Tibial nerve (tissue), 3 donors: ENCODE measurements around the gene HDGFL3.

Experiments used
- POLR2A ChIP-seq, 2 donors: fragments of 450-650 bp; IDR thresholded peaks; one replicate each; pipeline ENCODE4 v1.6.1; 2017; ENCODE audit warnings: antibody characterized with exemption in 2 of 2, mild to moderate bottlenecking in 2 of 2, moderate library complexity in 2 of 2
- TF ChIP-seq, protein P1 (sequence below), 5 experiments: fragments of 200-600 bp in 3 of 5; fragments of 450-650 bp in 2 of 5; sonication (generic) in 3 of 5; IDR thresholded peaks; one replicate each; pipeline ENCODE4 v1.5.1; 2016 to 2019; ENCODE audit warnings: antibody characterized with exemption in 5 of 5, mild to moderate bottlenecking in 3 of 5, moderate library complexity in 2 of 5

DNA sequence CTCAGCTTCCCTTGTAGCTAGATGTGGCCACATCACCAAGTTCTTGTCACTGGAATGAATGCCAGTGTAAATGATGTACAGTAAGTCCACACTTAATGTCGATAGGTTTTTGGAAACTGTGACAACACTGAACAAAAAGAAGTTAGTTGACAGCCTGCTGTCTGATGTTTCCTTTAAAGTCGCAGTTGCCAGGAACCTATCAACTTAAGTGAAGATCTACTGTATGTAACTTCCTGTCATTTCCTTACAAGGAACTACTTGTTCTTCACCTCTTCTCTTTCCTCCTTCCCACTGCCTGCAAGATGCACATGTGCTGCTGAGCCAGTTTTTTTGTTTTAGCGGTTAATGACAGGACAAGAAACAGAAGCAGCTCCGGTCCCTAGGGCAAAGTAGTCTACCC lies 44.6 kb downstream of the HDGFL3 start:
- TF ChIP-seq, protein P1, sequence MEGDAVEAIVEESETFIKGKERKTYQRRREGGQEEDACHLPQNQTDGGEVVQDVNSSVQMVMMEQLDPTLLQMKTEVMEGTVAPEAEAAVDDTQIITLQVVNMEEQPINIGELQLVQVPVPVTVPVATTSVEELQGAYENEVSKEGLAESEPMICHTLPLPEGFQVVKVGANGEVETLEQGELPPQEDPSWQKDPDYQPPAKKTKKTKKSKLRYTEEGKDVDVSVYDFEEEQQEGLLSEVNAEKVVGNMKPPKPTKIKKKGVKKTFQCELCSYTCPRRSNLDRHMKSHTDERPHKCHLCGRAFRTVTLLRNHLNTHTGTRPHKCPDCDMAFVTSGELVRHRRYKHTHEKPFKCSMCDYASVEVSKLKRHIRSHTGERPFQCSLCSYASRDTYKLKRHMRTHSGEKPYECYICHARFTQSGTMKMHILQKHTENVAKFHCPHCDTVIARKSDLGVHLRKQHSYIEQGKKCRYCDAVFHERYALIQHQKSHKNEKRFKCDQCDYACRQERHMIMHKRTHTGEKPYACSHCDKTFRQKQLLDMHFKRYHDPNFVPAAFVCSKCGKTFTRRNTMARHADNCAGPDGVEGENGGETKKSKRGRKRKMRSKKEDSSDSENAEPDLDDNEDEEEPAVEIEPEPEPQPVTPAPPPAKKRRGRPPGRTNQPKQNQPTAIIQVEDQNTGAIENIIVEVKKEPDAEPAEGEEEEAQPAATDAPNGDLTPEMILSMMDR (IDR thresholded peaks at IDR 0.05): no peak
- no peak for TF ChIP-seq POLR2A (IDR thresholded peaks at IDR 0.05)
